CD4-positive, alpha-beta T cell treated with Interferon alpha-2 for 1 hour (primary cell): ENCODE results near the gene TSPAN14.
"Not testable (repeated sequence)": the region's sequence is repeated elsewhere in the genome, so short reads cannot be mapped to it uniquely, and the experiment has no call there.

Experiments
- DNase-seq, 2 donors: peaks; one replicate each; pipeline ENCODE4 v3.0.0-alpha.2; 2020 to 2022

Gene TSPAN14, protein sequence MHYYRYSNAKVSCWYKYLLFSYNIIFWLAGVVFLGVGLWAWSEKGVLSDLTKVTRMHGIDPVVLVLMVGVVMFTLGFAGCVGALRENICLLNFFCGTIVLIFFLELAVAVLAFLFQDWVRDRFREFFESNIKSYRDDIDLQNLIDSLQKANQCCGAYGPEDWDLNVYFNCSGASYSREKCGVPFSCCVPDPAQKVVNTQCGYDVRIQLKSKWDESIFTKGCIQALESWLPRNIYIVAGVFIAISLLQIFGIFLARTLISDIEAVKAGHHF

GRCh38 chr10:80453842-80454512 lies at the start of gene TSPAN14:
Gene TSPAN14 (plus strand): TSS chr10:80454310. CDS start chr10:80489234, 34,924 bp downstream.
- DNase-seq: peak; percentile 82 to 87

DNA sequence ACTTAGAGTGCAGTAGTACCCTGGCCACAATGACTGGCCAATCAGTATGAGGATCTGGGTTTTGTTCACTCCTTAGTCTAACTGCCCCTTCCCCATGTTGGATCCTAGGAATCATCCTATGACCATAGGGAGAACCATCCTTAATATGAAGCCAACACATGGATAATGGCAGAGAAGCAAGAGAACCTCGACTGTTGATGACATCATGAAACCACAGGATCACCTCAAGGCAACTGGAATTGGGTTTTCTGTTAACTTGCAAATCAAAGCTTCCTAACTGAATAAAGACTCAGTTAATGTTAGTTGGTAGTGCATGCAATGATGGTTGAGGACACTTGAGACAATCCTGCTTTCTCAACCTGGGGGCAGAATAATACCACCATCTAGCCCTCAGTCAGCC lies 49.1 kb upstream of the TSPAN14 start:
- no peak for DNase-seq

- no peak for DNase-seq
These were observed 48.5 kb upstream of the TSPAN14 start for GRCh38 chr10:80405626-80406025.

DNA sequence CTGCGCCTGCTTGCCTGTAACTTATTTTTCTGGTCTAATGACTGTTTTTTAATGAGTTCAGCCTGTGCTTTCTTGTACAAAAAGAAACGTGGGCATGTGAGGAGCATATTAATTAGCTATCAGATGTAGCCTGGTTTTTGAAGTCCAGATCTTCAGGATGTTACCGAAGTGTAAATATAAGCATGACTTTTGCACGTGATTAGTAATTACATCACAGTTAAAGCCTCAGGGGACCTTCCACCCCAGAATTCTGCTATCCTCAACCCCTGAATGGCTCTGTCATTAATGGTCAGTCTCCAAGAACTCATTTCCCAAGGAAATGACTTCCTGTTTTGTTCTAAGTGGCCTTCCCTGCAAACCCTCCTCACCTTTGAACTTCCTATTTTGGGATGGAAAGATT lies 47.9 kb upstream of the TSPAN14 start:
- DNase-seq: no peak

GRCh38 chr10:80407812-80408241 lies 46.3 kb upstream of the TSPAN14 start:
- DNase-seq: no peak

GRCh38 chr10:80408242-80409101 lies 45.6 kb upstream of the TSPAN14 start, which contains the start of gene PRXL2A:
Gene PRXL2A (plus strand): TSS chr10:80408551. CDS start chr10:80420468, 11,917 bp downstream.
- DNase-seq: peak; percentile 75 to 80

- DNase-seq: no peak
These were observed 45.0 kb upstream of the TSPAN14 start for GRCh38 chr10:80409121-80409520.

DNA sequence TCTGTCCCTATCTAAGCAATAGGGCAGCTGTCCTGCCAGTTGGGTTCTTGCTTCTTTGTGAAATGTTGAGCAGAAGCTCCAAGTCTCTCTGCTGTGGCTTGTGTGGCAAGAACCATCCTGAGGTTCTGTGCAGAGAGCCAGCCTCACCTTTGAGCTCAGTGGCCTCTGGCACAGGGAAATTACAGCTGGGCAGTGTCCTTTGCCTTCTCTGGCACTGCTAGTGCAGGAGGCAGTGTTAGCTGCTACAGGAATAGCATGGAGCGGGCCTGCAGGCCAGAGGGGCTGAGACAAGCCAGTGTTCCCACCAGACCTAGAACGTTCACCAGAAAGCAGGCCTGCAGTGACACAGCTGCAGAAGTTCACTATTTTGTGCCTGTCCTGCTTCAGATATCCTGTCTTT lies 44.0 kb upstream of the TSPAN14 start:
- no peak for DNase-seq

DNA sequence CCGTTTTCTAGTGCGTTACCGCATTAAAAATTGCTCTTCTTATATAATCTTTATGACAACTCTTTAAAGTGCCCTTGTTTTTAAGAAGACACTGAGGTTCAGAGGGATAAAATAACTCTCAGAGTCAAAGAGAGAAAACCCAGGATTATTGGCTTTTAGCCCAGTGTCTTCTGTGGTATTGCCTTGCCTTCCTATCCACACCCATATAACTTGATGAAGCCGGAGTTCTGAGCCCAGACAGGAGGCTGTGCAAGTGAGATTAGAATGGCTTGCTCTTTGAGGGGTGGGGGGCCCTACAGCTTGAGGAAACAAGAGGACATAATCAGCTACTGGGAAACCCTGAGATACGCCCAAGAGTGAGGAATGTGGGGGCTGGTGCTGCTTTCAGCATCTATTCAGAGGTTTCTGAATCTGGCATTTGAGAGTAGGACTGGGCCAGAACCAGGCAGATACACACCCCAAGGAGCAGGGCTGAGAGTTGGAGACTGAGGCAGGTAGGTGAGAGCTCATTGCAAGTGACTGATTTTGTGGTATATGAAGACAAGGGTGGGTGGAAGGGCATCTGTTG lies 43.4 kb upstream of the TSPAN14 start:
- no peak for DNase-seq

- DNase-seq: no peak
These were observed 42.8 kb upstream of the TSPAN14 start for GRCh38 chr10:80411267-80411668.

DNA sequence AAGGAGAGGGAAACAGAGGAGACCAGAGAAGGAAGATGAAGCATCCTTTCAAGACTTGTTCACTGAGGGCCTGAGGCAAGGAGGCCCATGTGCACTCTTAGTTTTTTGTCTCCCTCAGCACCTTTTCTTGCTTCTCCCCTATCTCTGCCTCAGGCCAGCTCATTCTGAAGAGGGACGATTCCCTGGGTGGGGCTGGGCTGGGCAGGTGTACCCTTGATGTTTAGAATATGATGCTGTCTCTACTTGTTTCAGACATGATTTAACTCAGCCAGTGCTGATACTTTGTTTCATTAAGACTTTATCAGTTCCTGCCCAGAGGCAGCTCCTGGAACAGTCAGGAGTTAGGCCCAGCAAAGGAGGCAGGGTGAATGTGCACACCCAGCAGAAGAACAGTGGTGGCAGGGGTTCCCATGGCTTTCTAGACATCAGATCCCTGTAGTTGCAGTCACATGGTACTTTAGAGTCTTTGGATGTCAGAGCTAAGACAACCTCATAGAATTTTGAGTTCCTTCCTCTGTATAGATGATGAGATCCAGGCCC lies 42.4 kb upstream of the TSPAN14 start:
- no peak for DNase-seq

GRCh38 chr10:80412486-80412885 lies 41.6 kb upstream of the TSPAN14 start:
- no peak for DNase-seq

- no peak for DNase-seq
These were observed 40.7 kb upstream of the TSPAN14 start for GRCh38 chr10:80413271-80413996.

- no peak for DNase-seq
These were observed 39.8 kb upstream of the TSPAN14 start for GRCh38 chr10:80414142-80414895.

DNA sequence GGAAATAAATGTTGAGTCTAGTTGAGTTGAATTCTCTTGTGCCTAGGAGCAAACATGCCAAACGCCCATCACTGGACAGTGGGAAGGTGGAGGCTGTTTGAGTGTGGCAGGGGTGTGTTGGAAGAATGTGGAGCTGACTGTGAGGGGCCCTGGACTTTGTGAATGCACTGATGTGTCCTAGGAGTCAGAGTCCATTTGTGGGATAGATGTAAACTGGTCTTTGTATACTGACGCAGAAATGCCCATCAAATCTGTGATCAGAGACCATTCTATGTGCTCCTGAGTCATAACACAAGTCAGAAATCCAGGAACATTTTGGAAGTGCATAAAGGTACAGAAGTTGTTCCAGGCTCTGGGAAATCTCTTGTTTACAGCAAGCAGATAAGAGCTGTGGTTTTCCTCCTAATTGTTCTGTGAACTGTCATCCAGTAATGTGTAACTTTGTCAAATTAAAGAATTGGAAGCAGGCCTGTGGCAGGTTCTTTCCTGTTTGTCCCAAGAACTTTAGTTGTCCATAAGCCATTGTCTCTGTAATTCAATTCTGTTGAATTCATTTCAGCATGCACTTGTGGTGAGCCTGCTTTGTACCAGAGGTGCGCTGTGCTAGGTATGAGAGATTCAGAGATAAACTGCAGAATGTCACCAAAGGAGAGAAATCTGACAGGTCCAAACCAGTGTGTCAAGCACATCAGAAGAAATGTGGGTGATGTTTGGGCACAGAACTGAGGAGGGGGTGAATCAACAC lies 38.2 kb upstream of the TSPAN14 start:
- DNase-seq: no peak

- no peak for DNase-seq
These were observed 37.5 kb upstream of the TSPAN14 start for GRCh38 chr10:80416479-80417098.

- not testable (repeated sequence) for DNase-seq
These were observed 36.9 kb upstream of the TSPAN14 start for GRCh38 chr10:80417256-80417655.

GRCh38 chr10:80421050-80421706 lies 32.9 kb upstream of the TSPAN14 start:
- no peak for DNase-seq

DNA sequence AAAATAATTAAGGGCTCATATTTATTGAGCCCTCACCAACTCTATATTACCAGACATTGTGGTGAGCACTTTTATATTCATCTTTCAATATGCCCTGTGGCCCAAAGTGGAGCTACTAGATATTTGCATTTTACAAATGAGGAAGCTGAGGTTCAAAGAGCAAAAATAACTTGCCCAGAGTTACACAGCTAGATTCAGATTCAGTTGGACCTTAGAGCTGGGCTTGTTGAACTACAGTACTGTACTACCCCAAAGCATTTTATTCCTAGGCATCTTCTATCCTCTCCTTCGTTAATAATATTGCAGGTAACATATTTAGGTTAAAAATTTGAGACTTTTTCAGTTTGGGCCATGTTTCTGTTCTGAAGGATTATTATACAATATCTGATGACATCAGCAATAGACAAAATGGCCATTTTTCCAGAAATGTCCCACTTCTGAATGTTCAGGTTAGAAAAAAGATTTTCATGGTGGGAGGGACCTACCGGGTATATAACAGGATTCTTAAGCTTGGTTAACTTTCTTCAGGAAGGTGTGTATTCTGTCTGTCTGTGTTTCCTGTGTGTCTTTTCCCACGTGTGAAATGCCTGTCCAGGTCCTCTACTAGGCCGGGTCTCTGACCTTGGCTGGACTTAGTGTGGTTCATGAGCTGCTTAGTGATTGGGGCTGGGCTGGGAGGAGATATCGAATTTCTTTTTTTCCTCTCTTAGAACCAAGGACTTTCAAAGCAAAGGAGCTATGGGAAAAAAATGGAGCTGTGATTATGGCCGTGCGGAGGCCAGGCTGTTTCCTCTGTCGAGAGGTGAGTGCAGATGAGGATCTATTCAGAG lies 32.2 kb upstream of the TSPAN14 start:
- DNase-seq: no peak
